Measurements from ENCODE around the gene PRPF19.

The PRPF19 gene

DNA sequence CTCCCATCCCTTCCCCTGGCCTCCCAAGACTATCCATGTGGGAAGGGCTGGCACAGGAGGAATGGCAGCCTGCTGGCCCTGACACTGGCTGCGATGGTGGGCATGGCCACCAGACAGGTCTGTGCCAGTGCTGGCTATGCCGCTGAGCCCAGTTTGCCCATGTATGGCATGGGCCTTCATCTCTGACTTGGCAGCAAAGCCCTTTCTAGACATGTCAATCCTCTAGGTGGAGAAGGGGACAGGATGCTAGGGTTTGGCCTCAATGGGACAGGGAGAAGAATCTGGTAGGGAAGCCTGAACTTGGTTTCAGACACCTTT is 30.3 kb downstream of the PRPF19 start:
- H3K79me2 ChIP-seq (ENCODE audit: insufficient read depth, low read length), result no peaks in the 10 kb centered on the region
- no peak overlapping the region for H3K9ac ChIP-seq (ENCODE audit: low read depth, low read length, poor library complexity, severe bottlenecking)
- H3F3A ChIP-seq (ENCODE audit: low read depth), result no peaks in the 10 kb centered on the region
- peaks cover 69% of the 10 kb centered on the region for H3K4me1 ChIP-seq (ENCODE audit: insufficient read depth, low read length, poor library complexity, severe bottlenecking)
- no peaks in the 10 kb centered on the region for H3K27me3 ChIP-seq (ENCODE audit: insufficient read depth, low read length, poor library complexity, severe bottlenecking)
- no peak overlapping the region for H3K4me2 ChIP-seq (ENCODE audit: low read depth, low read length, poor library complexity, severe bottlenecking)
- H2AFZ ChIP-seq (ENCODE audit: low read length), result no peak overlapping the region
- H3K36me3 ChIP-seq (ENCODE audit: insufficient read depth, low read length), result no peaks in the 10 kb centered on the region
- no peak overlapping the region for H3K4me3 ChIP-seq (ENCODE audit: low read length, poor library complexity, severe bottlenecking)
- H3K9me2 ChIP-seq (replicated peaks; ENCODE audit: low read depth, low read length), result no peaks in the 10 kb centered on the region
- TF ChIP-seq, protein P1, sequence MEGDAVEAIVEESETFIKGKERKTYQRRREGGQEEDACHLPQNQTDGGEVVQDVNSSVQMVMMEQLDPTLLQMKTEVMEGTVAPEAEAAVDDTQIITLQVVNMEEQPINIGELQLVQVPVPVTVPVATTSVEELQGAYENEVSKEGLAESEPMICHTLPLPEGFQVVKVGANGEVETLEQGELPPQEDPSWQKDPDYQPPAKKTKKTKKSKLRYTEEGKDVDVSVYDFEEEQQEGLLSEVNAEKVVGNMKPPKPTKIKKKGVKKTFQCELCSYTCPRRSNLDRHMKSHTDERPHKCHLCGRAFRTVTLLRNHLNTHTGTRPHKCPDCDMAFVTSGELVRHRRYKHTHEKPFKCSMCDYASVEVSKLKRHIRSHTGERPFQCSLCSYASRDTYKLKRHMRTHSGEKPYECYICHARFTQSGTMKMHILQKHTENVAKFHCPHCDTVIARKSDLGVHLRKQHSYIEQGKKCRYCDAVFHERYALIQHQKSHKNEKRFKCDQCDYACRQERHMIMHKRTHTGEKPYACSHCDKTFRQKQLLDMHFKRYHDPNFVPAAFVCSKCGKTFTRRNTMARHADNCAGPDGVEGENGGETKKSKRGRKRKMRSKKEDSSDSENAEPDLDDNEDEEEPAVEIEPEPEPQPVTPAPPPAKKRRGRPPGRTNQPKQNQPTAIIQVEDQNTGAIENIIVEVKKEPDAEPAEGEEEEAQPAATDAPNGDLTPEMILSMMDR (conservative IDR thresholded peaks at IDR 0.05; ENCODE audit: low read length), result no peak
- no peak for TF ChIP-seq EZH2phosphoT487 (IDR thresholded peaks at IDR 0.05; ENCODE audit: borderline replicate concordance)
- no peaks in the 10 kb centered on the region for H4K20me1 ChIP-seq (ENCODE audit: insufficient read depth, low read length, poor library complexity, severe bottlenecking)
- H3K9me3 ChIP-seq (ENCODE audit: insufficient read depth, low read depth, low read length), result no peaks in the 10 kb centered on the region

DNA sequence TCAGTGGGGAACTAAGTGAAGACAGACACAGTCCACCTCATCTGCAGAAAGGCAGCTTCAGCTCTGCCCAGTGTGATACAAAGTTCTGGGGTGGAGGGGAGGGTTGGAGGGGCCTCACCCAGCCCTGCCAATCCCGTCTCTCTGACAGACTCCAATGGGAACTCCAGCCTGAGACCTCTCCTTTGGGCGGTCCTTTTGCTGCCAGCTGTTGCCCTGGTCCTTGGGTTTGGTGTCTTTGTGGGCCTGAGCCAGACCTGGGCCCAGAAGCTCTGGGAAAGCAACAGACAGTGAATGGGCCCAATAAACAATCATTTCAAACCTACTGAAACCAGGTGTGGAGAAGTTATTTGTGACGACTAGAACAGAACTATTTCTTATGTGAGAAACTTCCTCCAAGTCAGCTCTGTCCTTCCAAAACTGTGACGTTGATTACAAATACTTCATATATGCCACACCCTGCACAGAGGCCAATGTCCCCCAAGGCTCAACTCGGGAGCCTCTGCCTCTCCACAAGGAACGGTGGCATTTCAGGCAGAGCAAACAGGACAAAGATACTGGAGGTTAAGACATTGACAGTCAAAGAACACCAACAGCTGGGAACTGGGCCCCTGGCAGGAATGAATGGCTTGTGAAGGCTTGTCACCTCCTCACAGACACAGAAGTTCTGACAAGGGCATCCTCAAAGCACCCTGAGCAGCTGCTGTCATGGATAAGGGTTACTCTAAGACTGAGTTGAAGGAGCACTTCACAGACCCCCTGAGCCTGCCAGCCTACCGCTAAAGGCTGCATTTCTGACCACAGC is 30.8 kb downstream of the PRPF19 start:
- Histone ChIP-seq H3K9me2 (replicated peaks; ENCODE audit: low read depth, low read length) (no peaks in the 10 kb centered on the region), H3K9me3 (ENCODE audit: insufficient read depth, low read depth, low read length) (no peaks in the 10 kb centered on the region), H3K4me1 (ENCODE audit: insufficient read depth, low read length, poor library complexity, severe bottlenecking) (peaks cover 69% of the 10 kb centered on the region), H3K79me2 (ENCODE audit: insufficient read depth, low read length) (no peaks in the 10 kb centered on the region), H4K20me1 (ENCODE audit: insufficient read depth, low read length, poor library complexity, severe bottlenecking) (no peaks in the 10 kb centered on the region), H2AFZ (ENCODE audit: low read length) (no peak overlapping the region), H3K27me3 (ENCODE audit: insufficient read depth, low read length, poor library complexity, severe bottlenecking) (no peaks in the 10 kb centered on the region), H3K36me3 (ENCODE audit: insufficient read depth, low read length) (no peaks in the 10 kb centered on the region), H3K9ac (ENCODE audit: low read depth, low read length, poor library complexity, severe bottlenecking) (no peak overlapping the region), H3K4me2 (ENCODE audit: low read depth, low read length, poor library complexity, severe bottlenecking) (no peak overlapping the region), H3F3A (ENCODE audit: low read depth) (no peaks in the 10 kb centered on the region), H3K4me3 (ENCODE audit: low read length, poor library complexity, severe bottlenecking) (no peak overlapping the region)
- TF ChIP-seq, protein P1 (conservative IDR thresholded peaks at IDR 0.05; ENCODE audit: low read length), result no peak
- TF ChIP-seq EZH2phosphoT487 (IDR thresholded peaks at IDR 0.05; ENCODE audit: borderline replicate concordance), result no peak

DNA sequence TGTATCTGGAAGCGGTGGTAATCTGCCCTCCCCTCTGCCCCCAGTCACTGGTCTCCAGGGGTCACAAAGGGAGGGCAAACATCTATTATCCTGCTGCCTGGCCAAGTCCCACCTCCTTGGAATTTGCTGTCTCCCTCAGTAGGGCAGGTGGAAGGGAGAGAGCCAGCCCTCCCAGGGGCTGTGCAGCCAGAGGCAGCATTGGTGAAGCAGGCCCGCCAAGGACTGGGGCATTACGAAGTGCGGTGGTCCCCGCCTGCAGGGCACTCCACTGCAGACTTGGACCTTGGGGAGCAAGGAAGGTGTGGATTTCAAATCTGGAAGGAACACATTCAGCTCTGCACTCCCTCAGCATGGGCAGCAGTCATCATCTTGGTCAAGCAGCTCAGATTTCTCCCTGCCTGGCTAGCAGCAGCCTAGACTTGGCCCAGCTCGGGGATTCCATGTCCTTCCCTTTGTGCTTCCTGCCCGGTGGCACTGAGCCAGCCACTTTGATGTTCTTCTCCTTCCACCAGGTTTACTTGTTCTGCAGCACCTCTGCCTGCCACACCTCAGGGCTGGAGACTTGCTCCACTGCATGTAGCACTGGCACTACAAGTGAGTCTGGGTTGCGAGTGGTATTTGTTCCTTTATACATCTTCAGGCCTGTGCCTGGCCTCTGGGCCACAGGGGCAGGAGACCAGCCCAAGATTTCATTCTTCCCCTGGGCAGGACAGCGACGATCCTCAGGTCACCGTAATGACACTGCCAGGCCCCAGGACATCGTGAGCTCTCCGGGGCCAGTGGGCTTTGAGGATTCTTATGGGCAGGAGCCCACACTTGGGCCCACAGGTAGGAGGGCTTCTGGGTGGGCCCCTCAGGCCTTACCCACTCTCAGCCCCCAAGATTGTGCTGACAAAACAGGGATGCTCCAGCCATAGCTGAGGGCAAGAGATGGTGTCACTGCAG is 31.7 kb downstream of the PRPF19 start:
- H3F3A ChIP-seq (ENCODE audit: low read depth), result no peaks in the 10 kb centered on the region
- TF ChIP-seq EZH2phosphoT487 (IDR thresholded peaks at IDR 0.05; ENCODE audit: borderline replicate concordance), result no peak
- TF ChIP-seq, protein P1 (conservative IDR thresholded peaks at IDR 0.05; ENCODE audit: low read length), result no peak
- no peak overlapping the region for H3K4me3 ChIP-seq (ENCODE audit: low read length, poor library complexity, severe bottlenecking)
- no peaks in the 10 kb centered on the region for H3K9me3 ChIP-seq (ENCODE audit: insufficient read depth, low read depth, low read length)
- H3K9me2 ChIP-seq (replicated peaks; ENCODE audit: low read depth, low read length), result no peaks in the 10 kb centered on the region
- no peak overlapping the region for H3K4me2 ChIP-seq (ENCODE audit: low read depth, low read length, poor library complexity, severe bottlenecking)
- no peaks in the 10 kb centered on the region for H3K36me3 ChIP-seq (ENCODE audit: insufficient read depth, low read length)
- peaks cover 69% of the 10 kb centered on the region for H3K4me1 ChIP-seq (ENCODE audit: insufficient read depth, low read length, poor library complexity, severe bottlenecking)
- no peak overlapping the region for H2AFZ ChIP-seq (ENCODE audit: low read length)
- no peaks in the 10 kb centered on the region for H3K27me3 ChIP-seq (ENCODE audit: insufficient read depth, low read length, poor library complexity, severe bottlenecking)
- H4K20me1 ChIP-seq (ENCODE audit: insufficient read depth, low read length, poor library complexity, severe bottlenecking), result no peaks in the 10 kb centered on the region
- H3K79me2 ChIP-seq (ENCODE audit: insufficient read depth, low read length), result no peaks in the 10 kb centered on the region
- H3K9ac ChIP-seq (ENCODE audit: low read depth, low read length, poor library complexity, severe bottlenecking), result no peak overlapping the region
